ENCODE results near the gene LILRB4.
A peak's percentile ranks its signal among the peaks of the same experiment; 100 is the strongest.
"Not testable (repeated sequence)": the region's sequence is repeated elsewhere in the genome, so short reads cannot be mapped to it uniquely, and the experiment has no call there.

Gene LILRB4

DNA sequence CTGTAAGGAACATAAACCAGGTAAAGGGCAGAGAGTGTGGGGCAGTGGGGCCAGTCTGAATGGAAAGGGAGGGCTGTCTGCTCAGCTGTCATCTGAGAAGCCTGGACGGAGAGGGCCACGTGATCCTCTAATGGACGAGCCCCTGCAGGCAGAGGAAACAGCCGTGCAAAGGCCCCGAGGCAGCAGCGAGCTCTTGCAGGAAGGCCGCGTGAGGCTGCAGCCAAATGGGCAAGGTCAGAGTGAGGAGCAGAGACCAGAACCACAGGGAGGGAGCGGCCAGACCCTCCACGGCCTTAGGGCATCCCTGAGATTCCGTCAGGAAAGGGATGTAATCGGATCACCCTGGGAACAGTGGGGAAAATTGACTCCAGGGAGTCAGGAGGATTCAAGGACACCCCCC, 4.4 kb downstream of the LILRB4 start:
- Histone ChIP-seq H3K36me3 (peaks cover 44% of the 10 kb centered on the region), H3K4me2 (no peak overlapping the region), H3K27ac (no peak overlapping the region), H3K4me1 (peaks cover 42% of the 10 kb centered on the region), H3K4me3 (no peak overlapping the region), H3K27me3 (no peaks in the 10 kb centered on the region), H4K20me1 (no peaks in the 10 kb centered on the region), H3K9me3 (peaks cover 15% of the 10 kb centered on the region; the same call in 1 of the 2 replicates), H3K9ac (no peak overlapping the region)
- no peak for TF ChIP-seq Cebpa-rat (IDR thresholded peaks at IDR 0.05)

DNA sequence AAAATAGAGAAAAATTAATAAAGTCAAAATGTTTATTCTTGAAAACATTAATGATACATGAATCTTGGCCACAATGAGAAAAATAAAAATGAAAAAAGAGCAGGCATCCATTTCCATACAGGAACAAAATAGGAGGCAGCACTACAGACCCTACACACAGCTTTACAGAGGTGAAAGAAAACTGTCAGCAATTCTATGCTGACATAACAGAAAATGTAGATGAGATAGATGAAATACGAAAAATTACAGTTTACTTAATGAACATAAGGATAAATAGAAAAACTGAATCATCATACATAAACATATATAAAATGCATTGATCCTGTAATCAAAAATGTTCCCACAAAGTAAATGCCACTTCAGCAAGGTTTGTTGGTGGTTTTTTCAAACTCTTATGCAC, 5.6 kb downstream of the LILRB4 start:
- no peaks in the 10 kb centered on the region for H4K20me1 ChIP-seq

DNA sequence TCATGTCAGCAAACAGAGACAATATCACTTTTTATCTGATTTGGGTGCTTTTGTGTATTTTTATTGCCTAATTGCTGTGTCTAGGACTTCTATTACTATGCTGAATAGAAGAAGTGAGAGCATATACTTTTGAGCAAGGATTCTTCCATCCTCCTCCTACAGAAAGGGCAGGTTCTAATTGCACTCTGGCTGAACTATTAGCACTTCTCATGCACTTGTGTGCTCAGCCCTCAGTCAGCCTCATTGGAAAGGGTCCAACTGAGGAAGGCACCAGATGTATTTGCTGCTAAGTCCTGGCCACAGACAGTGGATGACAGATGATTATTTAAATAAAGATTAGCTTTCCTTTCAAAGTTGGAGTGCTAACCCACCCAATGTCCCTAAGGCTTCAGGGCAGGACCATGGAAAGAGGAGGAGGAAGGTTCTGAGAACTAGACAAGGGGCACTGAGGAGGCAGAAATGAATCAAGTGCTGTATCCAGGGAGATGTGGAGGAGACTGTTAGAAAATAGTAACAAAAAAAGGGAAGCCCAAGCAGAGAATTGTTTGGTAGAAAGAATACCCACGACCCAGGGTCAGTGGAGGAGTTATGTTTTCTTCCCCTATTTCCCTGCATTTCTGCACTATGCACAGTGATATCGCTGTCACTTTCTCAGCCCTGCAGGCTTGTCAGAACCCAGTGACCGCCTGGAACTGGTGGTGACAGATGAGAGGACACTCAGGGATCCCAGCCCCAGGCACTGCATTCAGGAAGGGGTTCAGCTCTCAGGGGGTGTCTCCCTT, 8.0 kb downstream of the LILRB4 start:
- 0 out of 2 replicates have a peak overlapping the region, but pooled peaks have one; percentile 13 for H3K9ac ChIP-seq
- H3K27me3 ChIP-seq: no peaks in the 10 kb centered on the region
- H3K4me2 ChIP-seq: peak overlapping the region; percentile 28; the same call in 1 of the 2 replicates
- H3K9me3 ChIP-seq: peaks cover 15% of the 10 kb centered on the region; the same call in 1 of the 2 replicates
- H3K4me1 ChIP-seq: peaks cover 21% of the 10 kb centered on the region
- TF ChIP-seq Cebpa-rat (IDR thresholded peaks at IDR 0.05): no peak
- H3K27ac ChIP-seq: no peak overlapping the region
- no peak overlapping the region for H3K4me3 ChIP-seq
- H3K36me3 ChIP-seq: peaks cover 26% of the 10 kb centered on the region
- no peaks in the 10 kb centered on the region for H4K20me1 ChIP-seq

More for the DNA sequence above, 5.6 kb downstream of the LILRB4 start:
- Histone ChIP-seq H3K4me3 (no peak overlapping the region), H3K27me3 (no peaks in the 10 kb centered on the region), H3K27ac (no peak overlapping the region), H3K9ac (no peak overlapping the region), H3K36me3 (peaks cover 44% of the 10 kb centered on the region), H3K4me2 (no peak overlapping the region), H3K4me1 (peaks cover 31% of the 10 kb centered on the region), H3K9me3 (peaks cover 15% of the 10 kb centered on the region; the same call in 1 of the 2 replicates)
- TF ChIP-seq Cebpa-rat (IDR thresholded peaks at IDR 0.05): no peak

GRCh38 chr19:54673222-54673621, 10.4 kb downstream of the LILRB4 start:
- Histone ChIP-seq H3K27ac (no peak overlapping the region), H3K4me2 (no peak overlapping the region), H3K4me1 (peaks cover 25% of the 10 kb centered on the region), H3K9ac (no peak overlapping the region), H3K36me3 (peaks cover 2% of the 10 kb centered on the region; the same call in 1 of the 2 replicates), H4K20me1 (no peaks in the 10 kb centered on the region), H3K4me3 (no peak overlapping the region), H3K27me3 (no peaks in the 10 kb centered on the region), H3K9me3 (peaks cover 4% of the 10 kb centered on the region; the same call in 1 of the 2 replicates)
- TF ChIP-seq Cebpa-rat (IDR thresholded peaks at IDR 0.05): no peak

GRCh38 chr19:54674021-54674617, 11.3 kb downstream of the LILRB4 start:
- Histone ChIP-seq H3K9ac (no peak overlapping the region), H3K27me3 (no peaks in the 10 kb centered on the region), H3K27ac (no peak overlapping the region), H3K4me1 (peaks cover 25% of the 10 kb centered on the region), H3K9me3 (no peaks in the 10 kb centered on the region), H3K4me2 (no peak overlapping the region), H4K20me1 (no peaks in the 10 kb centered on the region), H3K36me3 (no peaks in the 10 kb centered on the region), H3K4me3 (no peak overlapping the region)
- no peak for TF ChIP-seq Cebpa-rat (IDR thresholded peaks at IDR 0.05)

DNA sequence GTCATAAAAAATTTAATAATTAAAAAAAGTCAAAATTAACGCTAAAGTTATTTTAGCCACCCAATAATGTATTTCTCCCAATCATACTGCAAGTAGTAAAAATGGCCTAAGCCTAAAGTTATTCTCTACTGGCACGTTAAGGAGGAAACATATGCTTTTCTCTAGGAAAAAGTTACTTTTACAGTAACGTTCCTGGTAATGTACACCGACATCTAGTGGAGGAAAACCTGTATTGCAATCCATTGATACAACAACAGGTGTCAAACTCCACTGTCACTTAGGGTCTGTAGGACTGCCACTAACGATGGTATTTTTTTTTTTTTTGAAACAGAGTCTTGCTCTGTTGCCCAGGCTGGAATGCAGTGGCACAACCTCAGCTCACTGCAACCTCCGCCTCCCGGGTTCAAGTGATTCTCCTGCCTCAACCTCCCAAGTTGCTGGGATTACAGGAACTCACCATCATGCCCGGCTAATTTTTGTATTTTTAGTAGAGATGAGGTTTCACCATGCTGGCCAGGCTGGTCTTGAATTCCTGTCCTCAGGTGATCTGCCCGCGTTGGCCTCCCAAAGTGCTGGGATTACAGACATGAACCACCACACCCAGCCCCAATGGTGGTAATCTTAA, 13.5 kb downstream of the LILRB4 start:
- H3K4me2 ChIP-seq, H3K9ac ChIP-seq, H3K36me3 ChIP-seq, H3K27me3 ChIP-seq, H3K4me3 ChIP-seq, H3K9me3 ChIP-seq, H4K20me1 ChIP-seq, H3K27ac ChIP-seq: not testable (repeated sequence)
- peaks cover 16% of the 10 kb centered on the region for H3K4me1 ChIP-seq

DNA sequence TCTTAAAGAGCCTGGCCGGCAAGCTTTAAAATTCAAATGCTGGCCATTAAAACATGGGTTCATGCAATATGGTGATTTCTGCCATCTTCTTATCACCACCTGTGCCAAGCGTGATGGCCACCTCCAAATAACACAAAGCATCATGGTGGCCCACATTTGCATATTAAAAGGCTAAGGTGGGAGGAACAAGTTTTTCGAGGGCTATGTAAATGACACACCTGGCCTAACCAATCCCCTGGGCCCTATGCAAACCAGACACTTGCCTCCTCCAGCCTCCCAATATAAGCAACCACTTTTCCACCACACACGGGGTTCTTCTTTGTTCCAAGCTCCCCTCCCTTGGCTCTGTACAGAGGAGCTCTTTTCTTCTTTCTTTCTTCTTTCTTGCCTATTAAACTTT, 14.4 kb downstream of the LILRB4 start:
- peaks cover 12% of the 10 kb centered on the region; the same call in 1 of the 2 replicates for H3K4me1 ChIP-seq
- H3K36me3 ChIP-seq: no peaks in the 10 kb centered on the region
- H3K4me3 ChIP-seq: no peak overlapping the region
- no peak overlapping the region for H3K9ac ChIP-seq
- no peak overlapping the region for H3K27ac ChIP-seq
- TF ChIP-seq Cebpa-rat (IDR thresholded peaks at IDR 0.05): no peak
- no peaks in the 10 kb centered on the region for H3K27me3 ChIP-seq
- H4K20me1 ChIP-seq: no peaks in the 10 kb centered on the region
- no peak overlapping the region for H3K4me2 ChIP-seq
- no peaks in the 10 kb centered on the region for H3K9me3 ChIP-seq

GRCh38 chr19:54681596-54681995, 18.8 kb downstream of the LILRB4 start:
- not testable (repeated sequence) for H3K4me1 ChIP-seq, H3K9me3 ChIP-seq, H3K4me2 ChIP-seq, H3K27me3 ChIP-seq, H3K9ac ChIP-seq, H4K20me1 ChIP-seq, H3K36me3 ChIP-seq, H3K27ac ChIP-seq, H3K4me3 ChIP-seq

DNA sequence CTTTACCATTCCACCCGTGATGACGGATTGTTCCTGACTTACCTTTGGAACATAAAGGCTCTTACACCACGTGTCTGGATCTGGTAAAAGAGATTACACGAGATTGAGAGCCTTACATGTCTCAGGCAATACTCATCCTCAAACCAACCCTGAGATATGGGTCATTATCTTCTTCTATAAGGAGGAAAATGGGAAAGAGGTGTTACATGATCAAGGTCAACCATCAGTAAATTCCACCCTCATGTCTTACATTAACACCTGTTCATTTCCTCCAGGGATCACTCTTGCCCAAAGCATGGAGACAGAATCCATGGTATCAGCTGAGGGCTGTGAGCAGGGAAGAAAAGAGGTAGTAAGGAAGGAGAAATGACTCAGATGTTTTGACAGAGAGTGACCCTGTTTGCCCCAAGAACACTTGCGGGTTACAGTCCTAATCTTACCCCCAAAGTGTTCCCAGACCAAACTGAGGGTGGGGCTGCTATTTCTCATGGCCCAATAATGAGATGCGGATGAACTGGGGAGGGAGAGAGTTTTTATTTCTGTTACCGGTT, 19.6 kb downstream of the LILRB4 start:
- Histone ChIP-seq H3K4me2 (no peak overlapping the region), H3K36me3 (no peaks in the 10 kb centered on the region), H3K9me3 (no peaks in the 10 kb centered on the region), H4K20me1 (no peaks in the 10 kb centered on the region), H3K4me3 (no peak overlapping the region), H3K4me1 (0 out of 2 replicates have a peak, but pooled peaks cover under 1% of the 10 kb centered on the region), H3K27me3 (no peaks in the 10 kb centered on the region), H3K27ac (no peak overlapping the region), H3K9ac (no peak overlapping the region)
- no peak for TF ChIP-seq Cebpa-rat (IDR thresholded peaks at IDR 0.05)

DNA sequence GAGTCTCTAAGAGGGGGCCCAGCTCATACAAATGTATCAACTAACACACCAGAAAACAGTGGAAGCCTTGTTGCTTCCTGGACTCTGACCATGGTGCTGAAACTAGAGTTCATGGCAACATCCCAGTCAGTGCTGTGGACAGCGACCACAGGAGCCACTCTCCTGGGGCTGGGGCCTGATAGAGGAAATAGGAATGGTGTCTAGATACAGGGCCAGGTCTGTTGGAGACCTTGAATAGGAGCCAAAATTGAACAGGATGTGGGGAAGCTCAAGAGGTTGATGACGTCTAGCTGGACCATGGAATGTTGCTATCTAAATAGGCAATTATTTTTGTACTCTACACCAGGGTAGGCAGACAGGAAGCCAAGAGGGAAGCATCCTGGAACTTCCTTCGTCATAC, 21.7 kb downstream of the LILRB4 start:
- Histone ChIP-seq H3K4me3 (no peak overlapping the region), H4K20me1 (no peaks in the 10 kb centered on the region), H3K4me1 (no peaks in the 10 kb centered on the region), H3K9ac (no peak overlapping the region), H3K4me2 (no peak overlapping the region), H3K27me3 (no peaks in the 10 kb centered on the region), H3K36me3 (no peaks in the 10 kb centered on the region), H3K27ac (no peak overlapping the region), H3K9me3 (no peaks in the 10 kb centered on the region)
- TF ChIP-seq Cebpa-rat (IDR thresholded peaks at IDR 0.05): no peak

Measured in BLaER1 (cell line).